SK-N-DZ (cell line): Measurements from ENCODE around the gene TAF1D.
A peak's percentile ranks its signal among the peaks of the same experiment; 100 is the strongest.
"Not testable (repeated sequence)": the region's sequence is repeated elsewhere in the genome, so short reads cannot be mapped to it uniquely, and the experiment has no call there.

Experiments
- DNase-seq: peaks from one replicate; pipeline ENCODE4 v3.0.0-alpha.2; 2015; ENCODE audit warnings: low spot score

TAF1D gene

GRCh38 chr11:93751001-93751400 is 9.7 kb upstream of the TAF1D start:
- DNase-seq = no peak

- DNase-seq = no peak
These were observed 5.8 kb upstream of the TAF1D start for GRCh38 chr11:93747122-93747521.

GRCh38 chr11:93746101-93746500 is 4.8 kb upstream of the TAF1D start:
- DNase-seq = no peak

- not testable (repeated sequence) for DNase-seq
These were observed 3.9 kb upstream of the TAF1D start for GRCh38 chr11:93745005-93745755.

GRCh38 chr11:93744669-93745004 is 3.3 kb upstream of the TAF1D start:
- DNase-seq = no peak

GRCh38 chr11:93743291-93743690 is 2.0 kb upstream of the TAF1D start:
- DNase-seq = no peak

- no peak for DNase-seq
These were observed 559 bp upstream of the TAF1D start for GRCh38 chr11:93741882-93742226.

- peak; percentile 79 for DNase-seq
These were observed 583 bp downstream of the TAF1D start for GRCh38 chr11:93740730-93741093.

GRCh38 chr11:93740031-93740729 is 1.1 kb downstream of the TAF1D start:
- no peak for DNase-seq

GRCh38 chr11:93738647-93739081 is 2.6 kb downstream of the TAF1D start:
- DNase-seq = no peak

- no peak for DNase-seq
These were observed 3.2 kb downstream of the TAF1D start for GRCh38 chr11:93737904-93738612.

- DNase-seq = no peak
These were observed 5.2 kb downstream of the TAF1D start for GRCh38 chr11:93736129-93736528.

- no peak for DNase-seq
These were observed 5.7 kb downstream of the TAF1D start for GRCh38 chr11:93735627-93736026.

GRCh38 chr11:93734427-93735222 is 6.7 kb downstream of the TAF1D start:
- no peak for DNase-seq

- no peak for DNase-seq
These were observed 7.8 kb downstream of the TAF1D start for GRCh38 chr11:93733474-93733873.

GRCh38 chr11:93732237-93732892 is 8.9 kb downstream of the TAF1D start:
- no peak for DNase-seq

- DNase-seq = no peak
These were observed 10.9 kb downstream of the TAF1D start for GRCh38 chr11:93730108-93731107.

GRCh38 chr11:93729129-93729616 is 12.1 kb downstream of the TAF1D start:
- no peak for DNase-seq

- DNase-seq = no peak
These were observed 12.5 kb downstream of the TAF1D start for GRCh38 chr11:93728792-93729128.
